ENCODE data around the gene DHX16.
A peak's percentile ranks its signal among the peaks of the same experiment; 100 is the strongest.

The DHX16 gene

DNA sequence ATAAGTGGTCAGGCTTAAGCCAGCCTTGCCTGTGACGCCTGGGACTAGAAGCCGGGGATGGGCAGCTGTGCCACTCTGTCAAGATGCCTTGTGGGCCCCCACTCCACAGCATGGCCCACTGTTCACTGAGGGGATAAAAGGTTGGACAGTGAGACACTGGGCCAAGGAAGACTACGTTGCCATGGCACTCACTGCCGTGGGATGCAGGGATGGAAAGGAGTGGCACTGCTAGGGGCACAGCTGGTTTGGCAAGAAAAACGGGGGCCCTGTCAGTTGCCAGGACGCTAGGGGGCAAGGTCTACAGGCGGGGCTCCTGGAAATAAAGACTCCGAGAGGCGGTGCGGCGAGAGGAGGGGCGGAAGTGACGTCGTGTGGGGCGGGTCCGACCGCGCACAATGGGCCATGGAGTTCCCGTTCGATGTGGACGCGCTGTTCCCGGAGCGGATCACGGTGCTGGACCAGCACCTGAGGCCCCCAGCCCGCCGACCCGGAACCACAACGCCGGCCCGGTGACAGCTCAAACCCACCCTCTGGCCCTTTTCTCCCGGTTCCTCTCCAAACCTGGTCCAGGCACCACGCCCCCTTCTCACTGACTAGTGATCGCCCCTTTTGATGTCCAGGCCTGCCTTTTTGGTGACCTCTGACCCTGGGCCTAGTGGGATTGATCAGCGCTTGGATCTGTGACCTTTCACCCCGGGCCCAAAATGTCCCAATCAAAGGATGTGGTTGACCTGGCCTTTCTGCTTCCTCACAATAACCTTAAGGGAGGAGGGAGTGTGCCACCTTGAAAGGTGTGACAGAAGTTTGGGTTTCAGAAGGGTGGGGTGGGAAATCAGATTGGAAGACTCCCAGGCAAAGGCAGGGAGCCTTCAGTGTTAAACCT, 46.1 kb downstream of the DHX16 start, which contains the start of gene ATAT1:
ATAT1 (plus strand) TSS at position 391 of the 883 bp plus-strand sequence.
- DNase-seq, result peak; percentile 93

DNA sequence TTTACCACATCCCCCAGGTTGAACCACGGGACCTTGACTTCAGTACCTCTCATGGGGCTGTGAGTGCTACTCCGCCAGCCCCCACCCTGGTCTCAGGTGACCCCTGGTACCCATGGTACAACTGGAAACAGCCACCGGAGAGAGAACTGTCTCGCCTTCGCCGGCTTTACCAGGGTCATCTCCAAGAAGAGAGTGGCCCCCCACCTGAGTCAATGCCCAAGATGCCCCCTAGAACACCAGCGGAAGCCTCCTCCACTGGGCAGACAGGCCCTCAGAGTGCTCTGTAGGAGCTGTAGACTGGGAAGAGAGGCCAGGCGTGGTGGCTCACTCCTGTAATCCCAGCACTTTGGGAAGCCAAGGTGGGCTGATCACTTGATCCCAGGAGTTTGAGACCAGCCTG, 47.3 kb downstream of the DHX16 start:
- DNase-seq, result no peak

DNA sequence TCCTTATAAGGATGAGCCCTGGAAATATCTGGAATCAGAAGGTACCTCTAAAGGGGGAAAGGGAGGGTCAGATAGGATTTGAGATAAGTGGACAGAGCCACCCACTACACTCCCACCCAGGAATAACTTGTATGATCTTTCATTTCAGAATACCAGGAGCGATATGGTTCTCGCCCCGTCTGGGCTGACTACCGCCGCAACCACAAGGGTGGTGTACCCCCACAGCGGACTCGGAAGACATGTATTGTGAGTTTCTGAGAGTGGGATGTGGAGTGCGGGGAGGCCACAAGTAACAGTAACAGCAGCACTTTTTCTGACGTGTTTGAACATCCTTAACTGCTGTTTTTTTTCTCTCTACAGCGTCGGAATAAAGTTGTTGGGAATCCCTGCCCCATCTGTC, 53.2 kb downstream of the DHX16 start:
- no peak for DNase-seq

GRCh38 chr6:30618270-30618797, 54.5 kb downstream of the DHX16 start:
- DNase-seq, result no peak

- peak; percentile 98 for DNase-seq
These were observed 55.1 kb downstream of the DHX16 start, which contains the start of gene MRPS18B for GRCh38 chr6:30617565-30618269. TSS of gene MRPS18B (plus strand) at chr6:30617840. CDS start at chr6:30617866, 26 bp downstream.

DNA sequence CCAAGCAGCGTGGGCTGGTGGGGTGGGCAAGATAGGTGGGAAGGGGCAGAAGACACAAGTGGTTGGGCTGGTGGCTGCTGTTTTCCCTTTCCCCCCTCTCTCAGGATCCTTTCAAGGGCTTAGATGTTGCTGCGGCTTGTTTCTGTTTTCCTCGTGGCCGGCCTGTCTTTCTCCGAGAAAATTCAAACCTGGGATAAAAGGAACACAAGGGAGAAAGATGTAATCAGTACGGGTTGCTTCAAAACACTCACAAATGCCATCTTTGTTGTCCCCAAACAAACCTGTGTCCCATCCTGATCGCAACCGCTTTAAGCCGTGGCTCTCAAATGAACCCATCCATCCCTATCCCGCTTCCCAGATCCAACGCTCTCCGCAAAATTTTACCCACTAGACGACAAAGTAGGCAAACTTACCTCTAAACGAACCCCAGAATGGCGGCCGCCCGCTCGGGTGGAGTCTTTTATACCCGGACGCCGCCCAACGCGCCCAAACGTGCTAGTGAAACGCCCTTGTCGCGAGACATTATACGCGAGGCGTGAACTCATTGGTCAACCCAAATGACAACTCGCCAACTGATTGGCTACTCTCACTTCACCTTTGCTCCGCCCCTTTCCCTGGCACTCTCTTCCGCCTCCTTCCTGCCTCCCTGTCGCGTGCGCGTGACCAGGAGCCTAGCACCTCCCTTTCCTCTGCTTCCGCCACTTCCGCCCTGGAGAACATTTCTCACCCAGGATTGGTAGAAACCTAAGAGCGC, 55.8 kb downstream of the DHX16 start, which contains the start of gene PPP1R10:
PPP1R10 (minus strand) TSS at position 433 of the 754 bp plus-strand sequence. CDS start 7,299 bp downstream, outside the sequence.
- DNase-seq, result peak; percentile 100

DNA sequence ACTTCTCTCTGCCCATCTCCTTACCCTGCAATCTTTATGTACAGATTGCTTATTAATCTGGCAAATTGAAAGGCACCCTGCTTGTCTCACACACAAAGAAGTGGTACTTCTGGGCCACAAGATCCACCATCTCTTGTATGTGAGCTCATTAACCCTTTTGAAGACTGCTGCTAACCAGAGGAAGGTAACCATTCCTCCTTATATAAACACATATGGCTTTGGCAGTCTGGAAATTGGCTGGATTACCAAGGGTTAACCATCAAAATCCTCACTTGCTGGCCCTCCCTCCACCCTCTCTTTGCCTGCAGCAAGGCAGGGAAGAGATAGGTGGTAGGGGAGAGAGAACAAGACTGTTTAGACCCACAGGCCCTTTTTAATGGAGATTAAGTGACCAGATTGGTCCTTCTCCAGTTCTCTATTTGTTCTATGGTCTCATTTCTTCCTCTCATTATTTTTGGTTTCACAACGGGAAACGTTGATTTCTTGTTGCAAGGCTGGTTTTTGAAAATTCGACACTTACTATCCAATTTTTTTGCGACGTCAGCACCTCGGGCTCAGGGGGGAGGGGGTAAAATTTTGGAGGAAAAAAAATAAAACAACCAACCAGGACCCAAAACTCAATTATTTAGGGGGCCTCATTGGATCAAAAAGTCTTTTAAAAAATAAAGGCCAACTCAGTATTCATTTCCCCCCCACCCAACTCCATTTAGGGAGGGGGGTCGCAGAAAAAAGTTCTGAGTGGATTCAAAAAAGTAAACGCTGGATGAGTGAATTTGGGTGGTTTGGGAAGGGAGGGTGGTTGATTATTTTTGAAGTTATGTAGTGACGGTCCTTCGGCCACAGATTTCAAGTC, 56.6 kb downstream of the DHX16 start:
- peak; percentile 61 for DNase-seq

DNA sequence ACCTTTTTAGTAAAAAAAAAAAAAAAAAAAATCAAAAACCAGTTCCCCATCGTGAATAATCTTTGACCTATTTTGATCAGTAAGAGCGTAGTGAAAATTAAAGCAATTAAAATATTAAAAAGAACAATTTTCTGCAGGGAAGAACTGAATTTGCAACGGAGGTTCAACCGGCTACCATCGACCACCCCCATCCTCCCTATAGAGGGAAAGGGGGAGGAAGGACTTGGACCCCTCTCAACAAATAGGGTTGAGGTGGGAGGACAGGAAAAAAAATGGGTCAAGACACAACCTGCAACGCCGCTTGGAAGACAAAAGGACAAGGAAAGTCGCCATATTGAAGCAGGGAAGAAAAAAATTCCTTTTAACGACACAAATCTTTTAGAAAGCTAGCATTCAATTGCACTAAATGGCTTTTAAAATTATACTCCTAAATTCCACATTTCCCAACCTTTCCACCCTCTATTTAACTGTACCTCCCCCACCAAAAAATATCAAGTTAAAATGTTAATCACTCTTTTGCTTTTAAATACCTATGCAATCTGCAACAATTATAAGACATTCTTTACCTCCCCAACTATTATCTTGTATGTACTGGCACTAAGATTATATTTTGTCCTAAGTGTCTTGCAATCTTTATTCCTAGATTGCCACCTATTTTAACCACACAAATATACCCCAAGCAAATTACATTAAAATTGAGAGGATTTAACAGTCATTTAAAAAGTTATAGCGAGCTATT, 57.4 kb downstream of the DHX16 start:
- peak; percentile 84 for DNase-seq

DNA sequence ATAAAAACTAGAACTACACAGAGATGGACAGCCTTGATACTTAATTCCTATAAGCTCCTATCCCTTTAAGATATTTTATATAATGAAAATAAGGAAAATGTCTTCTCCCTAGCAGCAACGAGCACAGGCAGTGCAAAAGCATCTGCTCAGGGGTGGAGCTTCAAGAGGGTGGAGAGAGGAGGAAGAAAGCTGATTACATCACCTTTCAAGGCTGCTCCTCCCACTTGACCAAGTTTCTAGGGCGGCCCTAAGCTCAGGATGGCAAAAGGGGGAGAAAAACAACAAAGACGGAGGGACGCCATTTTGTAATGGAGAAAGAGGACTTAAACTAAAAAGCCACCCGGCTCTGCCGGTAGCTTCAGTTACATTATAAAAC, 58.0 kb downstream of the DHX16 start:
- DNase-seq, result peak; percentile 93

- no peak for DNase-seq
These were observed 58.6 kb downstream of the DHX16 start for GRCh38 chr6:30614044-30614842.

GRCh38 chr6:30613251-30614043, 59.4 kb downstream of the DHX16 start:
- DNase-seq, result no peak

DNA sequence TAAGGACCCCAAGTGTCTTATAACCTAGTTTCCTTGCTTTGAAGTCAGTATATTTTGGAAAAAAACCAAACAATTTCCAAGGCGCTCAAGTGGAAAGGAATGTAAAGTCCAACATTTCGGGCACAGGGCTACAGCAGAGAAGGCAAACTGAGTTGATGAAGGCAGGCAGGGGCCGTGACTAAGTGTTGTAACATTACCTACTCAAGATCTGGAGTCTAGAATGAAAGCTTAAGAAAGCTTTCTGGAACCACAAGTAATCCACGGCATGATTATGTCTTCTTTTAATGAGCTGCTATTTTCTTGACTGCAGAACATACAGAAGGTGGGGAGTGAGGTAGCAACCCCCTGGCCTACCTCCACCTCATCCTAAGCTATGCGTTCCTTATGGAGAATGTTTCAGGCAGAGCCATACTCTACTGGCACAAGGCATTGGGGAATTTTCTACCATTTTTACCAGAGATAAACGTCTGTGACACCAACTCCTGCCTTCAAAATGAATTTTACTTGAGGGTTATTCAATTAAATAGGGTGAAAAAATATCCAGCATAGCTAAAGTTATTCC, 60.0 kb downstream of the DHX16 start:
- no peak for DNase-seq

DNA sequence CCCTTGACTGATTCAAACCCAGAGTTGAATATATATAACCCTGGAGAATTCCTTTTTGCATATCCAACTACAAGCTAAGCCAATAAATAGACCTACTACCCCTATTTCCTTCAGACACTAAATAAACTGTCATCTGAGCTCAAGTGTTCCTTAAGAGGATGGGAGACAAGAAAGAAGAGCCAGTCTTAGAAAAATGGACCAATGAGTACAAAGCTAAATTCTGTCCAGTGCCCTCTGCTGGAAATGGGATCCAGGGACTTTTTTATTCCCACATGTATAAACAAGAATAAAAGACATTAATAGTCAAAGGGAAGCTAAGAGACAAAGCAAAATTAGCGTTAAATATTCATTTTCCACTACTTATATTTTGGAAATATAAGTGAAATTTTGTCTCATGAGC, 60.6 kb downstream of the DHX16 start:
- DNase-seq, result no peak

GRCh38 chr6:30611856-30612194, 61.0 kb downstream of the DHX16 start:
- DNase-seq, result no peak

- no peak for DNase-seq
These were observed 61.5 kb downstream of the DHX16 start for GRCh38 chr6:30611150-30611855.

DNA sequence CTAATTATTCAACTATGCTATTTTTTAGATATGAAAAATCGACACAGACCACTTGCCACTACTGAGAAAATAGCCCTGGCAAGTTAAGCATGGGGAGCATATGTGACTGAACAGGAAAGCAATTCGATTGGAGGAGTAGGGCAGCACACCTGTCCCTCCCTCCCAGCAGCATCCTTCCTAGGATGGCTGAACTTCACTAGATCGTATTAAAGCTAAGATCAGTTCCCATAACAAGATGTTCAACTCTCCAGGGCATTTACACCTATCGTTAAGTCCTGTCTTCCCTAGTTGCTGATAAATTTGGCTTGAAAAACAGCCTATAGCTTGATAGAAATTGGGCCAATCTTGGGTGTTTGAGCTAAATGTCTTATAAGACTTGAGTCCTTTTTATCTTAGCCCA, 62.7 kb downstream of the DHX16 start:
- no peak for DNase-seq

DNA sequence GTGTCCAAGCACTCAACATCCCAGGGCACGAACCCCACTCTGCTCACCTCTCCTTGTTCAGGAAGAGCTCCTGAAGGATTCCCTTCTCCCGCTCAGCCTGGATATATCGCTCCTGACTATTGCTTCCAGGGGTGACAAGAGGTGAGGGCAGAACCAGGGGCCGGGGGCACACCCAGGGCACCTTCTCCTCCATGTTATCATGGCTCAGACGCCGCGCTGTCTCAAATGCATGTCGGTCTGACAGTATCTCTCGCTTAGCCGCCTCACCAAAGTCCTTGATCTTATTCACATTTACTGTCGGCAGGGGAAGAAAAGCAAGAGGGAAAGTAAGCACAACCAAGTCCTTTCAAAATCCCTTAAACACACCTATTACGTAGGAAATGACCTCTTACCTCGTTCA, 68.8 kb downstream of the DHX16 start:
- no peak for DNase-seq
